PFSK-1 (cell line): ENCODE measurements around the gene TSEN15.

Experiments used
- FOXP2 ChIP-seq: optimal IDR thresholded peaks from 2 replicates; pipeline ENCODE3; 2011; ENCODE audit warnings: borderline replicate concordance, control low read depth, inconsistent platforms; ENCODE audit not compliant: insufficient read depth; ENCODE audit errors: extremely low read length, extremely low read depth
- POLR2AphosphoS5 ChIP-seq: IDR thresholded peaks from 2 replicates; pipeline ENCODE4 v1.6.1; 2012; ENCODE audit warnings: low read depth, mild to moderate bottlenecking, control low read depth, low read length, moderate library complexity
- SIN3A ChIP-seq: IDR thresholded peaks from 2 replicates; pipeline ENCODE4 v1.6.1; 2012; ENCODE audit warnings: mild to moderate bottlenecking, low read length, moderate library complexity, borderline replicate concordance; ENCODE audit not compliant: insufficient read depth
- TAF1 ChIP-seq: IDR thresholded peaks from 2 replicates; pipeline ENCODE4 v1.6.1; 2012; ENCODE audit warnings: low read length, control low read depth, borderline replicate concordance; ENCODE audit not compliant: insufficient read depth
- TF ChIP-seq, protein P1 (sequence below), 2 experiments: IDR thresholded peaks; 2 replicates each; pipeline versions ENCODE4 v1.6.1 to v1.8.0; 2011 to 2012; ENCODE audit warnings: low read depth in 2 of 2, low read length in 2 of 2, control low read depth in 1 of 2, inconsistent platforms in 1 of 2, mild to moderate bottlenecking in 1 of 2, moderate library complexity in 1 of 2; ENCODE audit not compliant: insufficient read depth in 1 of 2

DNA sequence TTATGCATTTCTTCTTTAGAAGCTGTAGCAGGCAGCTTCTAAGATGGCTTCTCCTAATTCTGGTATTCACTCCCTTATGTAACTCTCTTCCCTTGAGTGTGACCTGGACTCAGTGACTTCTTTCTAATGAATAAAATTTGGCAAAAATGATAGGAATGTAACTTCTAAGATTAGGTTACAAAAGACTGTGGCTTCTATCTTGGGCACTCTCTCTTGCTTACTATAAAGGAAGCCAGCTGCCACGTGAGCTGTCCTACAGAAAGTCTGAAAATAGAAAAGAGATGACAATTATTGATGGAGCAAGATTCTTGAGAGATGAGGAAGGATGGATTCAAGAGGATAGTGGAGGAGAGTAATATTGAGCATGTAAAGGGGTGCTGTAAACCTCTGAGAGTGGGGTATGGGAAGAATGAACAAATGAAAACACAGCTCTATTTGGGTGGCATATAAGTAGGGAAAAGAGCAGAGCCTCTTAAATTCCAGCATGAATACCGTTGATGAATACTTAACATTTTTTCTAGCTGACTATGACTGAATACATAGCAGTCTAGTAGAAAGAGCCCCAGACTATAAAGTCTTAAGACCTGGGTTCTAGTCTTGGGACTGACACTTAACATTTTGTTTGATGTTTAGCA is 5.5 kb downstream of the TSEN15 start:
- TF ChIP-seq SIN3A, result no peak
- no peak for TF ChIP-seq POLR2AphosphoS5
- TF ChIP-seq, protein P1, sequence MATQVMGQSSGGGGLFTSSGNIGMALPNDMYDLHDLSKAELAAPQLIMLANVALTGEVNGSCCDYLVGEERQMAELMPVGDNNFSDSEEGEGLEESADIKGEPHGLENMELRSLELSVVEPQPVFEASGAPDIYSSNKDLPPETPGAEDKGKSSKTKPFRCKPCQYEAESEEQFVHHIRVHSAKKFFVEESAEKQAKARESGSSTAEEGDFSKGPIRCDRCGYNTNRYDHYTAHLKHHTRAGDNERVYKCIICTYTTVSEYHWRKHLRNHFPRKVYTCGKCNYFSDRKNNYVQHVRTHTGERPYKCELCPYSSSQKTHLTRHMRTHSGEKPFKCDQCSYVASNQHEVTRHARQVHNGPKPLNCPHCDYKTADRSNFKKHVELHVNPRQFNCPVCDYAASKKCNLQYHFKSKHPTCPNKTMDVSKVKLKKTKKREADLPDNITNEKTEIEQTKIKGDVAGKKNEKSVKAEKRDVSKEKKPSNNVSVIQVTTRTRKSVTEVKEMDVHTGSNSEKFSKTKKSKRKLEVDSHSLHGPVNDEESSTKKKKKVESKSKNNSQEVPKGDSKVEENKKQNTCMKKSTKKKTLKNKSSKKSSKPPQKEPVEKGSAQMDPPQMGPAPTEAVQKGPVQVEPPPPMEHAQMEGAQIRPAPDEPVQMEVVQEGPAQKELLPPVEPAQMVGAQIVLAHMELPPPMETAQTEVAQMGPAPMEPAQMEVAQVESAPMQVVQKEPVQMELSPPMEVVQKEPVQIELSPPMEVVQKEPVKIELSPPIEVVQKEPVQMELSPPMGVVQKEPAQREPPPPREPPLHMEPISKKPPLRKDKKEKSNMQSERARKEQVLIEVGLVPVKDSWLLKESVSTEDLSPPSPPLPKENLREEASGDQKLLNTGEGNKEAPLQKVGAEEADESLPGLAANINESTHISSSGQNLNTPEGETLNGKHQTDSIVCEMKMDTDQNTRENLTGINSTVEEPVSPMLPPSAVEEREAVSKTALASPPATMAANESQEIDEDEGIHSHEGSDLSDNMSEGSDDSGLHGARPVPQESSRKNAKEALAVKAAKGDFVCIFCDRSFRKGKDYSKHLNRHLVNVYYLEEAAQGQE (IDR thresholded peaks at IDR 0.05; ENCODE audit: insufficient read depth in 1 of 2, low read depth in 2 of 2, low read length in 2 of 2), result no peak
- TF ChIP-seq FOXP2, result no peak
- TF ChIP-seq TAF1, result no peak
